B cell (primary cell): ENCODE data around the gene UPK2. TPM values are rescaled to one million over a fixed set of nuclear protein-coding genes. Genes with fewer than 3 reads are reported as not detected.

Experiments used
- ATAC-seq: fragments of 200-7000 bp; cut with Tn5 transposase; one replicate; pipeline ENCODE4 v1.10.0; 2021; ENCODE audit warnings: low read depth, mild to moderate bottlenecking, moderate number of reproducible peaks, moderate library complexity
- CTCF ChIA-PET: fragments of 350-600 bp; sonication (Branson Sonifier 250); formaldehyde crosslinking; loops from one replicate; lab custom pipeline; 2021; ENCODE audit warnings: antibody characterized with exemption, inconsistent platforms; lab: Charles Lee
- POLR2A ChIA-PET: fragments of 350-600 bp; sonication (Branson Sonifier 250); formaldehyde crosslinking; loops from one replicate; lab custom pipeline; 2021; ENCODE audit warnings: antibody characterized with exemption; lab: Charles Lee
- DNase-seq: peaks from one replicate; pipeline ENCODE4 v3.0.0; 2013
- H2AFZ ChIP-seq: 2 replicates; pipeline ENCODE4 v1.6.1; 2012; ENCODE audit warnings: mild to moderate bottlenecking, low read depth, low read length; ENCODE audit not compliant: insufficient read depth, poor library complexity, severe bottlenecking
- H3K27ac ChIP-seq, 2 donors: 1 replicate in 1 of 2; 2 replicates in 1 of 2; pipeline ENCODE4 v1.5.1; 2012 to 2013; ENCODE audit warnings: low read length in 2 of 2, mild to moderate bottlenecking in 2 of 2, moderate library complexity in 1 of 2
- H3K27me3 ChIP-seq, 4 experiments: fragments of 200-600 bp in 1 of 4; sonication (generic) in 1 of 4; replicated peaks in 1 of 4; 1 replicate in 2 of 4; 2 replicates in 2 of 4; pipeline versions ENCODE4 v1.6.1 to v1.7.0; 2013 to 2016; ENCODE audit warnings: low read length in 3 of 4, mild to moderate bottlenecking in 2 of 4, mixed read lengths in 1 of 4, moderate library complexity in 1 of 4; ENCODE audit not compliant: insufficient read depth in 4 of 4, control insufficient read depth in 3 of 4; ENCODE audit errors: control extremely low read depth in 1 of 4
- H3K36me3 ChIP-seq, 2 experiments: replicated peaks in 1 of 2; 1 replicate in 1 of 2; 2 replicates in 1 of 2; pipeline versions ENCODE4 v1.6.1 to v1.7.1; 2013; ENCODE audit warnings: low read length in 1 of 2; ENCODE audit not compliant: insufficient read depth in 2 of 2, control insufficient read depth in 1 of 2; ENCODE audit errors: control extremely low read depth in 1 of 2, extremely low read depth in 1 of 2
- H3K4me1 ChIP-seq, 2 donors: fragments of 200-600 bp in 1 of 2; sonication (generic) in 1 of 2; 1 replicate in 1 of 2; 2 replicates in 1 of 2; pipeline versions ENCODE4 v1.5.1 to v1.6.1; 2013 to 2017; ENCODE audit warnings: low read length in 2 of 2; ENCODE audit not compliant: control insufficient read depth in 2 of 2, insufficient read depth in 2 of 2
- H3K4me2 ChIP-seq: replicated peaks from 2 replicates; pipeline ENCODE3; 2012; ENCODE audit warnings: mild to moderate bottlenecking, low read depth, low read length; ENCODE audit not compliant: poor library complexity, severe bottlenecking
- H3K4me3 ChIP-seq, 5 experiments: fragments of 200-600 bp in 1 of 5; sonication (generic) in 1 of 5; 1 replicate in 3 of 5; 2 replicates in 2 of 5; pipeline versions ENCODE4 v1.5.1 to v1.7.0; 2011 to 2016; ENCODE audit warnings: low read length in 4 of 5, mild to moderate bottlenecking in 4 of 5, low read depth in 2 of 5, control low read depth in 1 of 5, moderate library complexity in 1 of 5; ENCODE audit not compliant: insufficient read depth in 1 of 5; ENCODE audit errors: control extremely low read depth in 1 of 5, extremely low read depth in 1 of 5
- H3K79me2 ChIP-seq: fragments of 200-600 bp; sonication (generic); one replicate; pipeline ENCODE4 v1.6.0; 2016; ENCODE audit warnings: low read length; ENCODE audit not compliant: control insufficient read depth, insufficient read depth
- H3K9ac ChIP-seq: fragments of 200-600 bp; sonication (generic); 2 replicates; pipeline ENCODE4 v1.6.1; 2017; ENCODE audit warnings: mild to moderate bottlenecking, low read length, moderate library complexity
- H3K9me3 ChIP-seq, 3 donors: one replicate each; pipeline versions ENCODE4 v1.6.1 to v1.7.1; 2013; ENCODE audit warnings: low read length in 2 of 3; ENCODE audit not compliant: control insufficient read depth in 2 of 3, insufficient read depth in 1 of 3; ENCODE audit errors: control extremely low read depth in 1 of 3
- H4K20me1 ChIP-seq: 2 replicates; pipeline ENCODE4 v1.6.0; 2012; ENCODE audit warnings: mild to moderate bottlenecking, low read length; ENCODE audit not compliant: insufficient read depth, control insufficient read depth, poor library complexity, severe bottlenecking
- H3K27ac Mint-ChIP-seq: one replicate; pipeline ENCODE4 v1.8.0; 2021; ENCODE audit warnings: mixed read lengths
- H3K27me3 Mint-ChIP-seq: one replicate; pipeline ENCODE4 v1.8.0; 2021; ENCODE audit warnings: mixed read lengths
- H3K4me1 Mint-ChIP-seq: one replicate; pipeline ENCODE4 v1.8.0; 2021; ENCODE audit warnings: mixed read lengths
- H3K4me3 Mint-ChIP-seq: one replicate; pipeline ENCODE4 v1.8.0; 2021; ENCODE audit warnings: mixed read lengths
- H3K9me3 Mint-ChIP-seq: one replicate; pipeline ENCODE4 v1.8.0; 2022; ENCODE audit warnings: mixed read lengths; ENCODE audit not compliant: insufficient read depth
- CTCF ChIP-seq: fragments of 200-600 bp; IDR thresholded peaks from one replicate; pipeline ENCODE4 v1.8.0; 2022; ENCODE audit warnings: antibody characterized with exemption, mild to moderate bottlenecking
- EZH2 ChIP-seq: IDR thresholded peaks from 2 replicates; pipeline ENCODE4 v1.6.1; 2012; ENCODE audit warnings: borderline replicate concordance, low read depth, mild to moderate bottlenecking, moderate library complexity, low read length; ENCODE audit not compliant: insufficient read depth, poor library complexity, severe bottlenecking
- WGBS: methylation state at CpG from one replicate; pipeline ENCODE4 v1.1.5; 2013; ENCODE audit warnings: missing lambda C conversion rate; ENCODE audit not compliant: insufficient coverage; 5-methylcytosine and 5-hydroxymethylcytosine counted together
- intact Hi-C: fragments of 100-400 bp; cut with micrococcal nuclease; formaldehyde crosslinking; loops from one replicate; pipeline ENCODE4 v1.10.0; 2022
- polyA plus RNA-seq: library from polyadenylated mRNA; depleted of rRNA; stranded (reverse); fragments of >200 nt; gene quantifications from 2 replicates; pipeline ENCODE4 v1.2.3, GENCODE V29; 2012
- total RNA-seq, 2 donors: library from RNA; stranded (reverse); fragments of 120-200 nt in 1 of 2; gene quantifications; 1 replicate in 1 of 2; 2 replicates in 1 of 2; pipeline versions ENCODE4 v1.2.3 to v1.2.4, GENCODE V29; 2013 to 2022

UPK2 gene
- total and polyA plus RNA-seq, 2 donors (not counting 1 experiment from before 2014, with no cell fraction given): 0.43 TPM; not detected in 1

DNA sequence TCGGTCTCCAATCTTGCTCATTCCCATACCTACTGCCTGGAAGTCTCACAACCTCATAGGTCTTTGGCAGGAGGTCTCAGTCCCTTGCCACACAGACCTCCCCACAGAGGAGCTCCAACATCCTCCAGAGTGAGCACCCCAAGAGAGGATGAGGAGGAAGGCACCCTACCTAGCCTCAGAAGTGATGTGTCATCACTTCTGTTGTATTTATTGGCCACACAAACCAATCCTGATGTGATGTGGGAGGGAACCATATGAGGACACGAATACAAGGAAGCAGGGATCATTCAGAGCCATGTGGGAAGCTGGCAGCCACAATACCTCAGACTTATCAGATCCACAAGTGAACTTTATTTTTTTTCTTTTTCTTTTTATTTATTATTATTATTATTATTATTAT lies 9.0 kb upstream of the UPK2 start:
- Mint-ChIP-seq H3K4me1 (no peaks in the 10 kb centered on the region), H3K4me3 (no peak overlapping the region), H3K27me3 (peaks cover 18% of the 10 kb centered on the region), H3K9me3 (no peaks in the 10 kb centered on the region), H3K27ac (no peak overlapping the region)
- ChIA-PET POLR2A (interaction anchor here (0.5 kb wide), 1 partner anchor 12 kb away, joined by 4 read pairs; no protein-coding TSS in a partner anchor), CTCF (interaction anchor here (1.7 kb wide), 1 partner anchor 17 kb away, joined by 5 read pairs; no protein-coding TSS in a partner anchor)
- Histone ChIP-seq H3K9ac (no peak overlapping the region), H4K20me1 (no peaks in the 10 kb centered on the region), H3K36me3 (no peaks in the 10 kb centered on the region), H3K4me2 (no peak overlapping the region), H2AFZ (no peak overlapping the region), H3K4me1 (no peaks in the 10 kb centered on the region), H3K27ac (no peak overlapping the region), H3K9me3 (no peaks in the 10 kb centered on the region), H3K79me2 (no peaks in the 10 kb centered on the region), H3K27me3 (no peaks in the 10 kb centered on the region), H3K4me3 (no peak overlapping the region)
- TF ChIP-seq EZH2: no peak
- TF ChIP-seq CTCF: no peak
- intact Hi-C loops: no loop called here
- DNase-seq (no peak), ATAC-seq (no peak)
- WGBS: no CpG with 5 or more reads among the region's 2 CpGs

GRCh38 chr11:118948000-118948399 lies 8.1 kb upstream of the UPK2 start:
- Histone ChIP-seq H4K20me1 (no peaks in the 10 kb centered on the region), H3K9ac (no peak overlapping the region), H3K36me3 (no peaks in the 10 kb centered on the region), H2AFZ (no peak overlapping the region), H3K9me3 (no peaks in the 10 kb centered on the region), H3K79me2 (no peaks in the 10 kb centered on the region), H3K4me1 (no peaks in the 10 kb centered on the region), H3K4me3 (no peak overlapping the region), H3K4me2 (no peak overlapping the region), H3K27me3 (peaks cover 0 to 2% (median 0%) of the 10 kb centered on the region in 4 experiments), H3K27ac (no peak overlapping the region)
- no peaks in the 10 kb centered on the region for H3K9me3 Mint-ChIP-seq
- no peak for ATAC-seq
- peaks cover 22% of the 10 kb centered on the region for H3K27me3 Mint-ChIP-seq
- 89% methylated on average over 3 of the region's 3 CpGs for WGBS
- ChIA-PET CTCF (interaction anchor here (1.7 kb wide), 1 partner anchor 18 kb away, joined by 5 read pairs; no protein-coding TSS in a partner anchor), POLR2A (interaction anchor here (0.6 kb wide), 1 partner anchor 207 kb away, joined by 4 read pairs; no protein-coding TSS in a partner anchor)
- H3K4me1 Mint-ChIP-seq: no peaks in the 10 kb centered on the region
- no peak for TF ChIP-seq EZH2
- no peak for TF ChIP-seq CTCF
- H3K27ac Mint-ChIP-seq: no peak overlapping the region
- DNase-seq: no peak
- intact Hi-C loops: no loop called here
- no peak overlapping the region for H3K4me3 Mint-ChIP-seq
